Right lobe of liver (tissue), 6 donors: Measurements from ENCODE around the gene MAF. TPM values are rescaled to one million over a fixed set of nuclear protein-coding genes. Genes with fewer than 3 reads are reported as not detected.

Experiments used
- ATAC-seq, 4 donors: fragments of 200-7000 bp; cut with Tn5 transposase; one replicate each; pipeline ENCODE4 v1.9.1; 2020; ENCODE audit warnings: mild to moderate bottlenecking in 4 of 4, moderate library complexity in 4 of 4
- DNase-seq, 3 donors: peaks; one replicate each; pipeline ENCODE4 v3.0.0-alpha.2; 2020
- H3K27ac ChIP-seq, 3 donors: fragments of 200-600 bp; one replicate each; pipeline ENCODE4 v1.8.0; 2022
- H3K27me3 ChIP-seq, 2 donors: fragments of 200-600 bp; one replicate each; pipeline ENCODE4 v1.8.0; 2022
- H3K36me3 ChIP-seq, 4 donors: fragments of 200-600 bp; sonication (generic) in 1 of 4; one replicate each; pipeline versions ENCODE4 v1.5.1 to v1.8.0; 2017 to 2022; ENCODE audit warnings: control low read depth in 1 of 4
- H3K4me1 ChIP-seq, 4 donors: fragments of 200-600 bp; sonication (generic) in 1 of 4; one replicate each; pipeline versions ENCODE4 v1.5.1 to v1.8.0; 2017 to 2022; ENCODE audit warnings: control low read depth in 1 of 4
- H3K4me3 ChIP-seq, 3 donors: fragments of 200-600 bp; one replicate each; pipeline ENCODE4 v1.8.0; 2022
- H3K9me3 ChIP-seq, 4 donors: fragments of 200-600 bp; sonication (generic) in 1 of 4; one replicate each; pipeline versions ENCODE4 v1.5.1 to v1.8.0; 2017 to 2022; ENCODE audit warnings: control low read depth in 1 of 4
- POLR2A ChIP-seq: fragments of 450-650 bp; IDR thresholded peaks from one replicate; pipeline ENCODE4 v1.6.1; 2017; ENCODE audit warnings: antibody characterized with exemption, mild to moderate bottlenecking
- whole genome bisulfite sequencing: methylation state at CpG from one replicate; pipeline ENCODE4 v1.1.6; 2018; ENCODE audit warnings: low coverage, low lambda C conversion rate; ENCODE audit not compliant: insufficient coverage; ENCODE audit errors: missing lambda C conversion rate; 5-methylcytosine and 5-hydroxymethylcytosine counted together
- intact Hi-C, 2 donors: fragments of 100-400 bp; cut with DNase I; formaldehyde crosslinking; loops; one replicate each; pipeline versions ENCODE4 v1.11.2 to v1.14.1; 2022
- total RNA-seq, 6 experiments: library from RNA; depleted of rRNA in 2 of 6; stranded (reverse); fragments of >200 nt in 2 of 6; fragmentation: NEBNext Ultra II Directional in 3 of 6; extraction: Animal tissue kit (Norgen Biotek cat#: 25700) in 3 of 6; gene quantifications; one replicate each; pipeline versions ENCODE4 v1.1.0 to v1.2.4, GENCODE V29; 2016 to 2023
- TF ChIP-seq, protein P1 (sequence below), 4 donors: fragments of 200-600 bp in 3 of 4; fragments of 450-650 bp in 1 of 4; IDR thresholded peaks; one replicate each; pipeline versions ENCODE4 v1.5.1 to v1.8.0; 2016 to 2022; ENCODE audit warnings: antibody characterized with exemption in 4 of 4, mild to moderate bottlenecking in 2 of 4
- donor health status: DM: no; HTN: yes; CAD: no.
- donor health status: DM: no; HTN: no; CAD: no.
- donor health status: DM: no; HTN: no; CAD: no.
- donor health status: DM: no; HTN: yes; CAD: no.
- donor health status: DM: no; HTN: yes; CAD: no.

The MAF gene
- total RNA-seq, 6 experiments from 2014 or later, result 19.0 to 43.8 (median 27.7) TPM

DNA sequence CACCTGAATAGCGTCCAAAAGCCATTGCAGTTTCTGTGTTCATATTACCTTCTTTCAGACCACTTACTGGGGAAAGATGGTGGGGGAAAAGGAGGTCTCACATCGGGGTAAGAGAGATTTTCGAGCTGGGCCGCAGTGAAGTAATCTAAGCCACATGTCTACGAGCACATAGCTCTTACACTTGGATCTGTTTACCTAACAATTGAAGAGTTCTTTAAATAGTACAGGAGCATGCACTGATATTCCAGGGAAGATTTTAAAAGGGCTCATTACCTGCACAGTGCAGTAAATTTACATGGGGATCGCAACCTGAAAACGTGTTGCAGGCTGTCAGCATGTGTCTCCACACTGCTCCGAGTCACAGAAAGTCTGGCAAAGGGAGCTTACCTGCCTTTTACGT lies 12.6 kb downstream of the MAF start:
- DNase-seq (no peak), ATAC-seq (peak in 3 of 4 donors; percentile 8 to 29 (median 12))
- H3K4me1 ChIP-seq, result peaks cover 0 to 37% (median 4%) of the 10 kb centered on the region in 4 donors
- no peaks in the 10 kb centered on the region for H3K9me3 ChIP-seq
- no peak overlapping the region for H3K4me3 ChIP-seq
- no peaks in the 10 kb centered on the region for H3K27me3 ChIP-seq
- no peaks in the 10 kb centered on the region for H3K36me3 ChIP-seq
- H3K27ac ChIP-seq, result peak overlapping the region in 1 of 3 donors; percentile 5
- intact Hi-C loops, result no loop called here
- WGBS, result 38% methylated on average over 7 of the region's 9 CpGs
- TF ChIP-seq, protein P1, sequence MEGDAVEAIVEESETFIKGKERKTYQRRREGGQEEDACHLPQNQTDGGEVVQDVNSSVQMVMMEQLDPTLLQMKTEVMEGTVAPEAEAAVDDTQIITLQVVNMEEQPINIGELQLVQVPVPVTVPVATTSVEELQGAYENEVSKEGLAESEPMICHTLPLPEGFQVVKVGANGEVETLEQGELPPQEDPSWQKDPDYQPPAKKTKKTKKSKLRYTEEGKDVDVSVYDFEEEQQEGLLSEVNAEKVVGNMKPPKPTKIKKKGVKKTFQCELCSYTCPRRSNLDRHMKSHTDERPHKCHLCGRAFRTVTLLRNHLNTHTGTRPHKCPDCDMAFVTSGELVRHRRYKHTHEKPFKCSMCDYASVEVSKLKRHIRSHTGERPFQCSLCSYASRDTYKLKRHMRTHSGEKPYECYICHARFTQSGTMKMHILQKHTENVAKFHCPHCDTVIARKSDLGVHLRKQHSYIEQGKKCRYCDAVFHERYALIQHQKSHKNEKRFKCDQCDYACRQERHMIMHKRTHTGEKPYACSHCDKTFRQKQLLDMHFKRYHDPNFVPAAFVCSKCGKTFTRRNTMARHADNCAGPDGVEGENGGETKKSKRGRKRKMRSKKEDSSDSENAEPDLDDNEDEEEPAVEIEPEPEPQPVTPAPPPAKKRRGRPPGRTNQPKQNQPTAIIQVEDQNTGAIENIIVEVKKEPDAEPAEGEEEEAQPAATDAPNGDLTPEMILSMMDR (IDR thresholded peaks at IDR 0.05), result no peak
- no peak for TF ChIP-seq POLR2A

DNA sequence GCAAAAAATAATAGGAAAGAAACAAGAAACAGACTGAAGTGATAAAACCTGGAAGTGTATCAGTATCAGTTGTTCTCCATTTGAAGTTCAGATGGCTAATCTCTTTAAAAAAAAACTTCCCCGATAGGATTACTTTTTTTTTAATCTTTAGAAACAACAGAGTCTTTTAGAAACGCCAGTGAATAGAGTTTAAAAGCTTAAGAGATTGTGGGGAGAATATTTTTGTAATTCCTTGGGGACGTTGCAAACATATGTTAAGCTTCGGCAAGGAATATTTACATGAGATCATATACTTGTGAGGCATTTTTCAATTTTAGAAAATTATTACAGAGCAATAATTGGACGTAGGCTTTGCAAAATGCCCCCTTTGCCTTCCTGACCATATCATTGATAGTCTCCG lies 13.2 kb downstream of the MAF start:
- no peak overlapping the region for H3K4me3 ChIP-seq
- peaks cover 0 to 31% (median 1%) of the 10 kb centered on the region in 4 donors for H3K4me1 ChIP-seq
- no peaks in the 10 kb centered on the region for H3K9me3 ChIP-seq
- H3K27ac ChIP-seq, result no peak overlapping the region
- DNase-seq (no peak), ATAC-seq (no peak)
- H3K27me3 ChIP-seq, result no peaks in the 10 kb centered on the region
- TF ChIP-seq, protein P1 (IDR thresholded peaks at IDR 0.05), result no peak
- no peak for TF ChIP-seq POLR2A
- no peaks in the 10 kb centered on the region for H3K36me3 ChIP-seq
- 90% methylated on average over 6 of the region's 6 CpGs for WGBS
- intact Hi-C loops, result no loop called here

DNA sequence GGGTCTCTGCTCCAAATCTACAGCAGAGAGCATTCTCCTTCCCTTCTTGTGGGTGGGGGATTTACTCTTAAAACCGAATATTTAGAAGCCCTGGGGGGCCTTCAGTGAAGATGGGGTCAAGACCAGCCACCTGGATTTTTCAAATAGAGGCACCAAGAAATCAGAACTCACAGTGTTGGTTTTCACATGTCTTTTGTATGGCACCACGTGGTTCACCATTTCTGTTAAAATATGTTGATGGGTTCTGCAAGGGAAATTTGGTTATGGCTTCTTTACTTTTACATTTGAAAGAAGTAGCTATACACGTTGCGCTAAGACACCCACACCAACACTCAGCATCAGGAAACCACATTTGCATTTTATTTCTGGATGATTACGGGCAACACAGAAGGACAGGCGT lies 17.7 kb downstream of the MAF start:
- Histone ChIP-seq H3K27me3 (no peaks in the 10 kb centered on the region), H3K4me3 (no peak overlapping the region), H3K36me3 (no peaks in the 10 kb centered on the region), H3K27ac (no peak overlapping the region), H3K9me3 (no peaks in the 10 kb centered on the region), H3K4me1 (peaks cover 0 to 11% (median 0%) of the 10 kb centered on the region in 4 donors)
- WGBS, result 64% methylated on average over 6 of the region's 6 CpGs
- TF ChIP-seq, protein P1 (IDR thresholded peaks at IDR 0.05), result no peak
- no peak for TF ChIP-seq POLR2A
- ATAC-seq (no peak), DNase-seq (no peak)
- intact Hi-C loops, result no loop called here

DNA sequence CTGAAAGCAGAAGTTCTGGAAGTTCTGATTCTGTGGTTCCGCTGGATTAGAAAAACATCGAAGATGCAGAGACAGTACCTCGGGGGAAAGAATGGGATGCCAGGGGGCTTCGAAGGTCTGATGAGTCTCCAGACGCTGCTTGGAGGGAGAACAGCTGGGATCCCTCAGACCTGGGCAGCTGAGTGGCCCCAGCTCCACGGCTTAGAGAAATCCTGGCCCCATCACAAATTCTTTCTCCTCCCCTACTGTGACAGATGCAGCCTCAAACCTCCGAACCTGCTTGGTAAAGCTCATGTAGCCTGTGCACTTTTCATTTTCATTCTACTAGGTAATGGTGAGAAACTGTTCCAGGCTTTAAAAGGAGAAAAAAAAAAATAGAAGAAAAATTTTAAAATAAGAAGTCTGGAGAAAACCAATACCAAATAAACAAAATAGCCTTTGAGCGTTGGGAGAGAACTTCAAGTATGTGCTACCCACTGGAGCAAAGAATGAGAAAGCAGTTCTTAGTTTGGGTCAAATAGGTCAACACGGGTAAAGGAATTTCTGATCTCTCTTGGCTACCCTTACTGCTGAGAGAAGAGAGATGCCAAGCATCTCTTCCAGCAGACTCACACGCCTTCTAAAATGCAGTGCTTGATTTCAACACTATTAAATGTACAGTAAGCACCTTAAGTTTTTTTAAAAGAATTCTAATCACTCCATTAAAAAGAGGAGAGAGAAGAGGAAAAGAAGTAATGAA lies 19.9 kb downstream of the MAF start:
- H3K4me3 ChIP-seq, result no peak overlapping the region
- TF ChIP-seq, protein P1 (IDR thresholded peaks at IDR 0.05), result no peak
- no peak for TF ChIP-seq POLR2A
- no peak for ATAC-seq
- no peak for DNase-seq
- H3K36me3 ChIP-seq, result no peaks in the 10 kb centered on the region
- no peaks in the 10 kb centered on the region for H3K27me3 ChIP-seq
- H3K9me3 ChIP-seq, result no peaks in the 10 kb centered on the region
- 67% methylated on average over 10 of the region's 10 CpGs for WGBS
- no peaks in the 10 kb centered on the region for H3K4me1 ChIP-seq
- H3K27ac ChIP-seq, result no peak overlapping the region
- intact Hi-C loops, result no loop called here
